GM21717 (cell line): ENCODE data around the gene METTL15.
"Not testable (repeated sequence)": the region's sequence is repeated elsewhere in the genome, so short reads cannot be mapped to it uniquely, and the experiment has no call there.

Source experiments
- ATAC-seq: cut with Tn5 transposase; IDR thresholded peaks from one replicate; pipeline ENCODE4 v1.9.1; 2021; ENCODE audit warnings: mild to moderate bottlenecking, moderate library complexity; ENCODE audit not compliant: unreplicated experiment

Gene METTL15, protein sequence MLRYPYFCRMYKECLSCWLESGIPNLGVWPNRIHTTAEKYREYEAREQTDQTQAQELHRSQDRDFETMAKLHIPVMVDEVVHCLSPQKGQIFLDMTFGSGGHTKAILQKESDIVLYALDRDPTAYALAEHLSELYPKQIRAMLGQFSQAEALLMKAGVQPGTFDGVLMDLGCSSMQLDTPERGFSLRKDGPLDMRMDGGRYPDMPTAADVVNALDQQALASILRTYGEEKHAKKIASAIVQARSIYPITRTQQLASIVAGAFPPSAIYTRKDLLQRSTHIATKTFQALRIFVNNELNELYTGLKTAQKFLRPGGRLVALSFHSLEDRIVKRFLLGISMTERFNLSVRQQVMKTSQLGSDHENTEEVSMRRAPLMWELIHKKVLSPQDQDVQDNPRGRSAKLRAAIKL

DNA sequence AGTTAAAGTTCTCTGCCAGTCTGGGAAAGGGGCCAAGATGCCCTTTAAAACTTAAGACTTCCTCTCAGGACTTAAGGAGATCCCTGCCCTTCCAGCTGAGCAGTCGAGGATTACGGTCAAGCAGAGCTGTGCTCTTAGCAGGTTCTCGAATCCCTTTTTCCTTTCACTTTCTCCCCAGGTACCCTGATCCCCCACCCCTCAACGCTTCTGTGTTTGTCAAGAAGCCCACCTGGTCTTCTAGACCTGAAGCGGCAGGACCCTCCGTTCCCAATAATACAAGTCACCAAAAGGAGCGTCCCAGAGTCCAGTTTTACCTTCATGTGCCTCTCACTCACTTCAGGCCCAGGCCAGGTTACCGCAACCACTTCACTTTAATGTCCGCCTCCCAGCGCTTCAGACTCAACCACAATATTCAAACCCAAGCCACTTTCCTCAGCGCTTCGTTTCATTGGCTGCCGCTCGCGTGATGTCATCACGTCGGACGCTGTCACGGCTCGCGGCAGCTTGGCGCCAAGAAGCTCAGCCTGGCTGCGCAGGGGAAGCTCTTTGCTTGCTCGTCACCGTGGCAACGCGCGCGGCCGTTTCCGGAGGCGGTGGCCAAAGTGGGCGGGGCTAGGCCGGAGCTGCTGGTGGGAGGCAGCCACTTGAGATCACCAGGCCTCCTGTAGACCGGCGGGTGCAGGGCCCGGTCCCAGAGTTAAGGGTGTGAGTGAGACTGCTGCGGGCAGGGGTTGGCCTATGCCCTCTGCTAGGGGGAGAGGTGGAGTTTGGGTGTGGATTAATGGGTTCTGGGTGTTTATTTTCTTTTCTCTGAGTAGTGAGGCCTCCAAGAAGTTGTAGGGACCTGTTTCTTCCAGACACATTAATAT, at the start of gene METTL15, which contains the start of gene KIF18A:
METTL15 (plus strand) TSS at position 639 of the 869 bp plus-strand sequence. CDS start 4,947 bp downstream, outside the sequence.
KIF18A (minus strand) TSS at position 407 of the 869 bp plus-strand sequence. CDS start 10,209 bp downstream, outside the sequence.
- peak; percentile 96 for ATAC-seq

DNA sequence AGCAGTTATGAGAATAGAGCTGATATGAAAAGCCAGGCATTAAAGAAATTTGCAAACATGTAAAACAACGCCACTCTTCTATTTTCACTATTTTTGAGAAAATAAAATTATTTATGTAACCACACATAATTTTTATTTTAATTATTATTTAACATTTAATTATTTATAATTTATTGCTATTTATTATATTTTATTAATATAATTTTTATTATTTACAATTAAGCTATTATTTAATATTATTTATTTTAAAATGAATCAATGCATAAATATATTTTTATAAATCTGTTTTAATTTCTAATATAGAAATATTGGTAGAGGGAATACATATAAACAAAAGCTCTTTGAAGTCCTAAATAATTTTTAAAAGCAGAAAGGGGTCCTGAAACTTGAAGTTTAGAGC, 36.9 kb upstream of the METTL15 start:
- ATAC-seq, result no peak

DNA sequence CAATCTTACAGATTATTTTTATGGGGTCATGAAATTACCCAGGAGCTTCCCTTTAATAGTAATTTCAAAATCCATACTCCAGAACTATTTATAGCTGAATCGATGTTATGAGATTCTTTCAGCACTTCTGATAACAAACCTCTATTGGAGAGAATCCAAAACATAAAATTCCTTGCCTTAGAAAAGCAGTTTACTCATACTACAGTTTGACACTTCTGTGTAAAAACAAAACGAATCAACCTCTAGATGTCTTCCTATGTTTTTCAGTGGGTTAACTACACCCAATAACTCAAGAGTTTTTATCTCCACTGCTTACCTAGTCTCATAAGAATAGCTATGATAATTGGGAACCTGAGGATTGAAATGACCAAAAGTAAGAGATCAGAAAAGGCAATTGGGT, 35.9 kb upstream of the METTL15 start:
- no peak for ATAC-seq

DNA sequence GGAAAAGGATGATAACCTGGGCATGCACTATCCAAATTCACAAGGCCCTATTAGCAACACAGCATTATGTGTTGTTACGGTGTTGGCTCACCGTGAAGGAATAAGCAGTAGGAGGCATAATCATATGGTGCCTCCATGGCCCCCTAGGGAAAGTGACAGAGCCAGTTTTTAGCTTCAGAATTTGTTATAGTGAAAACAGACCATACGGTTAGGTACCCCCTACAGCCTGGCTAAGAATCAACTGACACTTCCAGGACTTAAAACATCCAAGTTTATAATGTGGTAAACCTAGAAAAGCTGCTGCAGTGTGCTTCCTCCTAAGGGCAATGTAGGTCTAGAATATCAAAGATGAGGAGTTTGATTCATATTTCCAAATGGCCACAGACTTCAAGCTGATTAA, 30.7 kb upstream of the METTL15 start:
- no peak for ATAC-seq

DNA sequence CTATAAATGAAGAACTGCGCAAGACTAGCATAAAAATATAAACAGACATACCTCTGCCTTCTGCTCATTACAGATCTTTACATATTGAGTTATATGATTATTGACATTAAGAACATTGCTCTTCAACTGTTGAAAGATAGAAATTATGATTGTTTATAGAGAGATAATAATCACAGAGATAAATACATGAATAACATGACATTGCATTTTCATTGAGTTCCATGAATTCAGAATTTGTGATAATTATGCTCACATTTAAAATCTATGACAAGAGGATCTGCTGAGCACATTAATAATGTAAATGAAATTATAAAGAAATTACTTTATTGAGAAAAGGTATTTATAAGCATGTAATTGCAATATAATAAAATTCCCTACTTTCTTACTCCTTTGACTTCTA, 25.1 kb upstream of the METTL15 start:
- no peak for ATAC-seq

DNA sequence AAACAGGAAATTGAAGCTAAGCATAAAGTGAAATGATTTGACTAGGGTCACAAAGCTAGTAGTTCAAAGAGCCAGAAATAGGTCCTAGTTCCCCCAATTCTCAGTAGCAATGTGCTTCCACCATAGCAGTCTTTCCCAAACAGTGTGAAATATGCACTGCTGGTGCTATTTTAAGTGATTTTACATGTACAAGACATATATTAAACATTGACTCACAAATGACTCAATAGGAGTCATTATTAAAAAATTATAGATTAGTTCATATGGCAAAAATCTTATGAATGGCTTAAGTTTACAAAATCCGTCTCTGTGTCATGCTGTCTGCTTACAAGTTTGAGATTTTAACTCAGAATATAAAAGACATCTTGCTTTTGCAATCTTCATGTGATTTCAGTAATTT, 21.6 kb upstream of the METTL15 start:
- no peak for ATAC-seq

DNA sequence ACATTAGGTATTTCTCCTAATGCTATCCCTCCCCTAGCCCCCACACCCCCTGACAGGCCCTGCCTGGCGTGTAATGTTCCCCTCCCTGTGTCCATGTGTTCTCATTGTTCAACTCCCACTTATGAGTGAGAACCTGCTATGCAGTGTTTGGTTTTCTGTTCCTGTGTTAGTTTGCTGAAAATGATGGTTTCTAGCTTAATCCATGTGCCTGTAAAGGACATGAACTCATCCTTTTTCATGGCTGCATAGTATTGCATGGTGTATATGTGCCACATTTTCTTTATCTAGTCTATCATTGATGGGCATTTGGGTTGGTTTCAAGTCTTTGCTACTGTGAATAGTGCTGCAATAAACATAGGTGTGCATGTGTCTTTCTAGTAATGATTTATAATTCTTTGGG, 21.0 kb upstream of the METTL15 start:
- not testable (repeated sequence) for ATAC-seq

DNA sequence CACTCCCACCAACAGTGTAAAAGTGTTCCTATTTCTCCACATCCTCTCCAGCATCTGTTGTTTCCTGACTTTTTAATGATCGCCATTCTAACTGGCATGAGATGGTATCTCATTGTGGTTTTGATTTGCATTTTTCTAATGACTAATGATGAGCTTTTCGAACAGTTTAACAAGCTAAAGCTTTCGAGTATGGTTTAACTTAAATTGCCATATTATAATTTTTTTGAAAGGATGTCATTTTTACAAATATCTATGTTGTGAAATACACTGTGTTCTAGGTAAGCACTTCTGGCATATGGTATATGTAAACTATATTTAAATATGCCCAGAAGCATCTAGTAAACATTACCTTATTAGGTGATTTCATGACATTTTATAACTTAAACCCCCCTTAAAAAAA, 20.5 kb upstream of the METTL15 start:
- not testable (repeated sequence) for ATAC-seq

DNA sequence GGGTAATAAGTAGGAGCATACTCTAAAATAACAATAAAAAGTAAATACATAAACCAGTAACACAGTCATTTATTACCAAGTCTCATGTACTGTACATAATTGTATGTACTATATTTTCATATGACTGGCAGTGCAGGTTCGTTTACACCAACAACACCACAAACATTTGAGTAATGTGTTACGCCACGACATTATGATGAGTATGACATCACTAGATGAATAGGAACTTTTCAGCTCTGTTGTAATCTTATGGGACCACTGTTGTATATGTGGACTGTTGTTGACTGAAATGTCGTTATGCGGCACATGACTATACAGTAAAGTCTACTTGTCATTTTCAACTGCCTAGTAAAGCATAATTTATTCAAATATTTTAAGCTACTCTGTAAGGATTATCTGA, 18.8 kb upstream of the METTL15 start:
- no peak for ATAC-seq

DNA sequence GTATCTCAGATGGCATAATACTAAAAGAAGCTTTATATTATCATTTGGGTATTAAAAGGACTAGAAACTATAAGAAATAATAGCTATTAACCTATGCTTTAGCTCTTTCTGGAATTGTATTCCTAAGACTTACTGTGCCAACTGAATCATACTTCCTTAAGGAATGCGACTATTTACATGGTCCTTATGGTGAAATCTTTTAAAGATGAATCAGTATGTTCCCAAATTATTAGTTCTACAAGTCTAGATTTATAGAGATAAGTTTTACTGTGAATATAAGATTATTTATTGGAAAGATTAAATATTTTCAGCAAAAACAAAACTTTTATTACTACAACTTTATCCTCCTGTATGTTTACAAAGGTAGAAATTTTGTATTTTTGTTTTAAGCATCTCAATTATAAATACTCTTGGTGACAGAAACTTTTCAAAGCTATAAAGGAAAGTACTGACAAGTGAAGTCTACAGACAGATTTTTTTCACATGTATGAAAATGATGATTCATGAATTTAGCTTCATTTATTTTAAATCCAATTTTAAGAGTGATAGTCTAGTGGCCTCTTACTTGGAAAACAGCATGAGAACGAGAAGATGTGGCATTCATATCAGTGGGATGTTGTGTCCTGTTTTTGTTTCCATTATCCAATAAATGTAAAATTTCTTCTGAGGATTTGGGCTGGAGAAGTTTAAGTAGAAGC, 18.0 kb upstream of the METTL15 start:
- ATAC-seq, result no peak

DNA sequence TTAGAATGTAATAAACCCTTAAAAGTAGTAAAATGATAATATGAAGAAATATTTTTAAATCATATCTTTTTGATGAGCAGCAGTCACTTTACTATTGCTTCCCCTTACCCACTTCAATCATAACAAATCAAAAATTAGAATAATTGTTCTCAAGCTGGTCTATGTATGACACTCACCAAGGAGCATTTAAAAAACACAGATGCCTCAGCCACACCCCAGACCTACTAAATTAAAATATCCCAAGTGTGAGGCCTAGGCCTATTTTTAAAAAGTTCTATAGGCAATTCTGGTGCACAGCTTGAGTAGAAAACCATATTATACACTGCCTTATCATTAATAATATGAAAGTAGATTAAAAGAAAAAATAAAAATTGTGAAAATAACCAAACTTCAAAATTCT, 15.4 kb upstream of the METTL15 start:
- ATAC-seq, result no peak

DNA sequence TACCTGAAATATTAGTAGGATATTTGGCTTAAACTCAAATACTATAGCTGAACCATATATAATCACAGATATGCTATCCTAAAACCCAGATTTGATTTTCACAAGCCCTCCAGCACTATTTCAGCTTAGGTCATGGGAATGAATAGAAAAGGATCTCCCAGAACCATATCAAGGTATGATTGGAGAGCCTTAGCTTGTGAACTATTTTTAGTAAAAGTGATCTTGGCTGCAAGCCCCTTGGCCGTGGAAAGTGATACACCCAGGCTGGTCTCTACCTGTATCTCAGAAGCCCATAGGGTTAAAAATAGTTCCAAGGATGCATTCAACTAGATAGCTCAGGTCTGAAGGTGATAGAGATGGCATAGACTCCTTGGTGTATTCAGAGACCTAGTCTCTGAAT, 9.9 kb upstream of the METTL15 start:
- ATAC-seq, result no peak

DNA sequence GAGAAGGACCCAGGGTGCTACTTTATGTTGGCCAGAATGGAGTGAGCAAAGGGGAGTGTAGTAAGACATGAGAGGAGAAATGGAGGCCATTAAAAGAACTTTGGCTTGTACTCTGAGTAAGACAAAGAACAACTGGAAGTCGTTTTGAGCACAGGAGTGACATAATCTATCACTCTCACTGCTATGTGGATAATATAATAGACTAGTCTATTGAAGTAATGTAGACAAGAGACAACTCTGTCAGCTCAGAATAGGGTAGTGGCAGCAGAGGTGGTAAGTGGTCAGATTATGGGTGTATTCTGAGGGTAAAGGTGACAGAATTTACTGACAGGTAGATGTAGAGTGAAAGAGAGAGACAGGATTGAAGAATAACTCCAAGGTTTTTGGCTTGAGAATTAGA, 8.5 kb upstream of the METTL15 start:
- no peak for ATAC-seq

DNA sequence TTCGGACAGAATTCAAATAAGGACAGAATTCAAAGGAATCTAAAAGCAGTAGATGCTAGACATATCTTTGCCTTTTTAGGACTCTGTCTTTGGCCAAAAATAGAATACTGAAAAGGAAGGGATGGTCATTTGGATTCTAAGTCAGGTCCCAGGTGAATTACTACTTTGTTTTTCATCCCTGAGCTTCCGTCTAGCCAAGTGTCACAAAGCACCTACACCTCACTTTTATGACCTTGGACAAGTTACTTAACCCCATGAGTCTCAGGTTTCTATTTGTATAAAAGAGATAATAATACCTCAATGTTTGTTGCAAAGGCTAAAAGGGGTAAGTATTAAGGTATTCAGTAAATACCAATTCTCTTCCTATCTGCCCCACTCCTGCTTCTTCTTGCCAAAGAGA, 7.5 kb upstream of the METTL15 start:
- ATAC-seq, result no peak

DNA sequence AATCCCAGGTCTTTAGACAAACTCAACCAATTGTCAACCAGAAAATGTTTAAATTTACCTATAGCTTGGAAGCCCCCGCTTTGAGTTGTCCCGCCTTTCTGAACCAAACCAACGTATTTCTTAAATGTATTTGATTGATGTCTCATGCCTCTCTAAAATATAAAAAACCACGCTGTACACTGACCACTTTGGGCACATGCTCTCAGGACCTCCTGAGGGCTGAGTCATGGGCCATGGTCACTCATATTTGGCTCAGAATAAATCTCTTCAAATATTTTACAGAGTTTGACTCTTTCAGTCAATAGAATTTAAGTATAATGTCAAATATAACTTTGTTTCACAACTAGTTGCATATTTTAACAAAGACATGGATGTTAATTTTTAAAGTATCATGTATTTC, 5.9 kb upstream of the METTL15 start:
- ATAC-seq, result not testable (repeated sequence)

DNA sequence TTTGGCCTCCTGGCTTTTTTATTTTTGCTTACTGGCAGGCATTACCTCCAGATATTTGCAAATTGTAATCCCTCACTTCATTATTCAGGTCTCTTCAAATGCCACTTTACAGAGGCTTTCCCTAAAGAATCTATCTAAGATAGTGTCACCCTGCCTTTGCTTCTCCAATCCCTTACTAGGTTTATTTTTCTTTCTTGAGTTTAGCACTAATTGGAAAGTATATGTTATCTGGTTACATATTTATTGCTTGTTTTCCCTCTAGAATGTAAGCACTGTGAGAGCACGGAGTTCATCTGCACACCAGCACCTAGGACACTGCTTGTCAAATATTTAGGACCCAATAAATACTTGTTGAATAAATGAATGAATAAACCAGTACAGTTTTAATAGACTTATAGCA, 3.8 kb upstream of the METTL15 start:
- ATAC-seq, result no peak

DNA sequence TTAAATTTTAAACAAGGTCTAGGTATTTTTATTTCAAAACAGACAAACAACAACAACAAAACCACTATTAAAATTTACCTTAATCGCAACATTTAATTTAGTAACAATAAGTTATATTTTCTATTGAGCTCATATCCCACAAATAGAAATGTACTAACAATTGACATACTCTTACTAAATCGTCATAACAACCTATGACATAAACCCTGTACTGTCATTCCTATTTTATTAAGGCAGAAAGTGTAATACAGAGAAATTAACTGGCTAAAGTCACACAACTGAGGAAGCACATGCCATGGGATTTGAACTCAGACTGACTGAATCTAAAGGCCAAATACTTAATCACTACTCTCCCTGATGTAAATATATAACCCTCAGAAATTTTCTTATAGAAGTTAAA, 3.2 kb upstream of the METTL15 start:
- ATAC-seq, result no peak

DNA sequence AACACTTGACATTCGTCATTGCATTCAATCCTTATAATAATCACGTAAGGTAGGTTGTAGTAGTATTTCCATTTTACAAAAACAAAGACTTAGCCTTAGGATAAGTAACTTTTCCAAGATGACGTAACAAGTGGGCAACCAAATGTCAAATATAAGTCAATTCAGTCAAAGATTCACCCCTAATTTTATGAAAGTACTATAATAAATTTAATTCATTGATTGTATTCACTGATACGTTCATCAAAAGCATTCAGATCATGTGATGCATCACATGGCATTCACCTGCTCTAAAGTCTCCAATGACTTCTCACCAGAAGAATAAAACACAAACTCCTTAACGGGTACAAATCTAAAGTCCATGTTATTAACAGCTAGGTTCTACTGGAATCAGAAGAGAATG, 2.3 kb upstream of the METTL15 start:
- no peak for ATAC-seq

DNA sequence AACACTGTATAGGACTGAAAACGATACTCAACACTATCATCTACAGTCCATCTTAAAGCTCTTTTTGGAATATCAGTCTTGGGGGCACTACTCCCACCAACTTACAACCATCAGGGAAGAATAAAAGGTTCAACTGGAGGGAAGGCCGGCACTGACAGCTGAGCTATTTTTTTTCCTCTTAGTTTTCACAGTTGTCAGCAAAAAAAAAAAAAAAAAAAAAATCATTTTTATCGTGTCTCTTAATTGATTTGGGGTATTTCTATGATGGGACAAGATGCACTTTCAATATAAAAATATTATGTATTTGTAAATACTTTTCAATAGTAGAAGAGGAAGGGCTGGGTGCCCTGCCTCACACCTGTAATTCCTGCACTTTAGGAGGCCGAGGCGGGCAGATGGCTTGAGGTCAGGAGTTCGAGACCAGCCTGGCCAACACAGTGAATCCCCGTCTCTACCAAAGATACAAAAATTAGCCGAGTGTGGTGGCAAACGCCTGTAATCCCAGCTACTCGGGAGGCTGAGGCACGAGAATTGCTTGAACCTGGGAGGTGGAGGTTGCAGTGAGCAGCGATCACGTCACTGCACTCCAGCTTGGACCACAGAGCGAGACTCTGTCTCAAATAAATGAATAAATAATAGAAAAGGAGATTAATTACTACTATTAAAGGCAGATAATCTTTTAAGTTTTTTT, 1.7 kb upstream of the METTL15 start:
- ATAC-seq, result no peak

DNA sequence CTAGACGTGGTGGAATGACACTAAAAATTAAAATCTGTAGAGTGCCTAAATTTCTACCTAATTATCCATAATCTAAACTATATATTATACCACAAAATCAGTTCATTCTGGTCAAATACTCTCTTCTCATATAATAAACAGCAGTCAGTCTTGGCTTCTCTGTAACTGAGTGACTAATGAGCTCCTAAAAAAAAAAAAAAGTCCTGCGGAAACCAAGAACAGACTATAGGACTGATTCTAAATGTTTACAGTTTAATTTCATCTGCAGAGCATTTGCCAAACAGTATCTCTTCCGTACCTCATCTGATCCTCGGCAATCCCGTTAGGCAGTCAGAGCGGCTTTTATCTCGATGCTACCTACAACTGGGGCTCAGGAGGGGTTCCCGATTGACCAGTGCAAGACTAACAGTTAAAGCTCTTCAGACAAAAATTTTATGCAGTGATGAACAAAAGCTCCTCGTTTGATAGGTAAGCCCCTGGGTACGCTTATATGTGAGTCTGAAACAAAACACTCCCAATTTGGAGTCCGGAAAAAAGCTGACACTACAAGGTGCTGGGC, 918 bp upstream of the METTL15 start:
- ATAC-seq, result peak; percentile 3
